Measurements from ENCODE around the gene LAG3. TPM values are rescaled to one million over a fixed set of nuclear protein-coding genes. Genes with fewer than 3 reads are reported as not detected.

Gene LAG3
- polyA plus RNA-seq, 1 donor, result 2.1 TPM

- WGBS (ENCODE audit: insufficient coverage, low lambda C conversion rate), result no CpG with 5 or more reads among the region's 62 CpGs
- Histone ChIP-seq H3K4me1 (ENCODE audit: control insufficient read depth, insufficient read depth, low read length) (peaks cover 17% of the 10 kb centered on the region), H3K27ac (ENCODE audit: low read length) (peak within 1 kb of the TSS; percentile 100), H3K27me3 (ENCODE audit: control insufficient read depth, insufficient read depth, low read length) (no peaks in the 10 kb centered on the region), H3K9me3 (ENCODE audit: control insufficient read depth, low read depth, low read length) (no peaks in the 10 kb centered on the region), H3K36me3 (ENCODE audit: control insufficient read depth, insufficient read depth, low read length) (peaks cover 36% of the 10 kb centered on the region), H3K4me3 (ENCODE audit: low read length) (peak within 1 kb of the TSS; percentile 98)
- DNase-seq, result peak; percentile 98 to 99
These were observed 19.2 kb upstream of the LAG3 start, which contains the start of gene MLF2 for GRCh38 chr12:6752921-6753771. Gene MLF2, minus strand, starts transcription at chr12:6753141. Its CDS starts 807 bp downstream, at chr12:6752334.

GRCh38 chr12:6753772-6754356 is 18.5 kb upstream of the LAG3 start:
- no peak overlapping the region for H3K4me3 ChIP-seq (ENCODE audit: low read length)
- H3K4me1 ChIP-seq (ENCODE audit: control insufficient read depth, insufficient read depth, low read length), result peaks cover 17% of the 10 kb centered on the region
- no peaks in the 10 kb centered on the region for H3K9me3 ChIP-seq (ENCODE audit: control insufficient read depth, low read depth, low read length)
- H3K27ac ChIP-seq (ENCODE audit: low read length), result peak overlapping the region; percentile 100
- peaks cover 29% of the 10 kb centered on the region for H3K36me3 ChIP-seq (ENCODE audit: control insufficient read depth, insufficient read depth, low read length)
- WGBS (ENCODE audit: insufficient coverage, low lambda C conversion rate), result no CpG with 5 or more reads among the region's 7 CpGs
- H3K27me3 ChIP-seq (ENCODE audit: control insufficient read depth, insufficient read depth, low read length), result no peaks in the 10 kb centered on the region
- peak in 1 of 2 donors; percentile 37 for DNase-seq

GRCh38 chr12:6754411-6754810 is 17.9 kb upstream of the LAG3 start:
- Histone ChIP-seq H3K4me1 (ENCODE audit: control insufficient read depth, insufficient read depth, low read length) (peaks cover 17% of the 10 kb centered on the region), H3K9me3 (ENCODE audit: control insufficient read depth, low read depth, low read length) (no peaks in the 10 kb centered on the region), H3K4me3 (ENCODE audit: low read length) (no peak overlapping the region), H3K27ac (ENCODE audit: low read length) (peak overlapping the region; percentile 100), H3K36me3 (ENCODE audit: control insufficient read depth, insufficient read depth, low read length) (peaks cover 24% of the 10 kb centered on the region), H3K27me3 (ENCODE audit: control insufficient read depth, insufficient read depth, low read length) (no peaks in the 10 kb centered on the region)
- no peak for DNase-seq
- WGBS (ENCODE audit: insufficient coverage, low lambda C conversion rate), result no CpG with 5 or more reads among the region's 2 CpGs

- Histone ChIP-seq H3K4me1 (ENCODE audit: control insufficient read depth, insufficient read depth, low read length) (peaks cover 11% of the 10 kb centered on the region), H3K36me3 (ENCODE audit: control insufficient read depth, insufficient read depth, low read length) (no peaks in the 10 kb centered on the region), H3K9me3 (ENCODE audit: control insufficient read depth, low read depth, low read length) (no peaks in the 10 kb centered on the region), H3K4me3 (ENCODE audit: low read length) (no peak overlapping the region), H3K27ac (ENCODE audit: low read length) (no peak overlapping the region), H3K27me3 (ENCODE audit: control insufficient read depth, insufficient read depth, low read length) (no peaks in the 10 kb centered on the region)
- no peak for DNase-seq
- 93% methylated on average over 2 of the region's 8 CpGs for WGBS (ENCODE audit: insufficient coverage, low lambda C conversion rate)
These were observed 15.2 kb upstream of the LAG3 start for GRCh38 chr12:6757028-6757690.

- no peaks in the 10 kb centered on the region for H3K9me3 ChIP-seq (ENCODE audit: control insufficient read depth, low read depth, low read length)
- H3K4me3 ChIP-seq (ENCODE audit: low read length), result no peak overlapping the region
- no peak for DNase-seq
- H3K27ac ChIP-seq (ENCODE audit: low read length), result no peak overlapping the region
- 80% methylated on average over 1 of the region's 9 CpGs for WGBS (ENCODE audit: insufficient coverage, low lambda C conversion rate)
- H3K4me1 ChIP-seq (ENCODE audit: control insufficient read depth, insufficient read depth, low read length), result peaks cover 11% of the 10 kb centered on the region
- H3K27me3 ChIP-seq (ENCODE audit: control insufficient read depth, insufficient read depth, low read length), result no peaks in the 10 kb centered on the region
- no peaks in the 10 kb centered on the region for H3K36me3 ChIP-seq (ENCODE audit: control insufficient read depth, insufficient read depth, low read length)
These were observed 13.7 kb upstream of the LAG3 start for GRCh38 chr12:6758506-6759095.

- no peak for DNase-seq
- Histone ChIP-seq H3K36me3 (ENCODE audit: control insufficient read depth, insufficient read depth, low read length) (no peaks in the 10 kb centered on the region), H3K27ac (ENCODE audit: low read length) (no peak overlapping the region), H3K27me3 (ENCODE audit: control insufficient read depth, insufficient read depth, low read length) (no peaks in the 10 kb centered on the region), H3K4me1 (ENCODE audit: control insufficient read depth, insufficient read depth, low read length) (peaks cover 12% of the 10 kb centered on the region), H3K4me3 (ENCODE audit: low read length) (no peak overlapping the region), H3K9me3 (ENCODE audit: control insufficient read depth, low read depth, low read length) (no peaks in the 10 kb centered on the region)
- no CpG with 5 or more reads among the region's 5 CpGs for WGBS (ENCODE audit: insufficient coverage, low lambda C conversion rate)
These were observed 12.6 kb upstream of the LAG3 start for GRCh38 chr12:6759741-6760140.

GRCh38 chr12:6763380-6763779 is 8.9 kb upstream of the LAG3 start:
- Histone ChIP-seq H3K4me1 (ENCODE audit: control insufficient read depth, insufficient read depth, low read length) (peaks cover 32% of the 10 kb centered on the region), H3K4me3 (ENCODE audit: low read length) (no peak overlapping the region), H3K27ac (ENCODE audit: low read length) (peak overlapping the region; percentile 81), H3K9me3 (ENCODE audit: control insufficient read depth, low read depth, low read length) (no peaks in the 10 kb centered on the region), H3K36me3 (ENCODE audit: control insufficient read depth, insufficient read depth, low read length) (no peaks in the 10 kb centered on the region), H3K27me3 (ENCODE audit: control insufficient read depth, insufficient read depth, low read length) (no peaks in the 10 kb centered on the region)
- no CpG with 5 or more reads among the region's 4 CpGs for WGBS (ENCODE audit: insufficient coverage, low lambda C conversion rate)
- no peak for DNase-seq

- Histone ChIP-seq H3K27ac (ENCODE audit: low read length) (peak overlapping the region; percentile 81), H3K27me3 (ENCODE audit: control insufficient read depth, insufficient read depth, low read length) (no peaks in the 10 kb centered on the region), H3K9me3 (ENCODE audit: control insufficient read depth, low read depth, low read length) (no peaks in the 10 kb centered on the region), H3K36me3 (ENCODE audit: control insufficient read depth, insufficient read depth, low read length) (no peaks in the 10 kb centered on the region), H3K4me3 (ENCODE audit: low read length) (peak overlapping the region; percentile 17), H3K4me1 (ENCODE audit: control insufficient read depth, insufficient read depth, low read length) (peaks cover 40% of the 10 kb centered on the region)
- 0% methylated on average over 2 of the region's 16 CpGs for WGBS (ENCODE audit: insufficient coverage, low lambda C conversion rate)
- DNase-seq, result peak; percentile 91 to 96
These were observed 8.1 kb upstream of the LAG3 start for GRCh38 chr12:6764011-6764828.

GRCh38 chr12:6765048-6765633 is 7.2 kb upstream of the LAG3 start:
- peaks cover 44% of the 10 kb centered on the region for H3K4me1 ChIP-seq (ENCODE audit: control insufficient read depth, insufficient read depth, low read length)
- DNase-seq, result peak in 1 of 2 donors; percentile 33
- WGBS (ENCODE audit: insufficient coverage, low lambda C conversion rate), result 13% methylated on average over 3 of the region's 7 CpGs
- H3K9me3 ChIP-seq (ENCODE audit: control insufficient read depth, low read depth, low read length), result no peaks in the 10 kb centered on the region
- H3K4me3 ChIP-seq (ENCODE audit: low read length), result peak overlapping the region; percentile 47
- no peaks in the 10 kb centered on the region for H3K27me3 ChIP-seq (ENCODE audit: control insufficient read depth, insufficient read depth, low read length)
- H3K27ac ChIP-seq (ENCODE audit: low read length), result peak overlapping the region; percentile 81
- H3K36me3 ChIP-seq (ENCODE audit: control insufficient read depth, insufficient read depth, low read length), result peaks cover 9% of the 10 kb centered on the region

Measured in large intestine (tissue), 3 donors.